Stimulated activated CD8-positive, alpha-beta memory T cell treated with anti-CD3 and anti-CD28 coated beads, Interleukin-12 subunit alpha, Interleukin-12 subunit beta, amount 100 ng/mL, for 24 hours (primary cell): Measurements from ENCODE around the gene VPS35.
A peak's percentile ranks its signal among the peaks of the same experiment; 100 is the strongest.
"Not testable (repeated sequence)": the region's sequence is repeated elsewhere in the genome, so short reads cannot be mapped to it uniquely, and the experiment has no call there.

ENCODE experiments used
- DNase-seq: peaks from one replicate; pipeline ENCODE4 v3.0.0-alpha.2; 2020; ENCODE audit errors: extremely low read depth

The VPS35 gene

DNA sequence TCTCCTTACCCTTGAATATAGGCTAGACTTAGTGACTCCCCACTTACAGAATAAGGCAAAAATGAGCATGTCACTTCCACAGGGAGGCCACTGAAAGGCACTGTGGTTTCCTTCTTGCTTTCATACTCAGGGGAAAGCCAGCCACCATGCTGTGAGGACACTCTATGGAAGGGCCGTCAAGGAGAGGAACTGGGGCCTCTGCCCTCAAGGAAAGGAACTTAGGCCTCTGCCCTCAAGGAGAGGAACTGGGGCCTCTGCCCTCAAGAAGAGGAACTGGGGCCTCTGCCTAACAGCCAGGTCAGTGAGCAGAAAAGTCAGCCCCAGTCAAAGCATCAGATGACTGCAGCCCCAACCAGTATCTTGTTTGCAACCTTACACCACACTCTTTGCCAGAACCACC, 30.1 kb downstream of the VPS35 start:
- DNase-seq = no peak

DNA sequence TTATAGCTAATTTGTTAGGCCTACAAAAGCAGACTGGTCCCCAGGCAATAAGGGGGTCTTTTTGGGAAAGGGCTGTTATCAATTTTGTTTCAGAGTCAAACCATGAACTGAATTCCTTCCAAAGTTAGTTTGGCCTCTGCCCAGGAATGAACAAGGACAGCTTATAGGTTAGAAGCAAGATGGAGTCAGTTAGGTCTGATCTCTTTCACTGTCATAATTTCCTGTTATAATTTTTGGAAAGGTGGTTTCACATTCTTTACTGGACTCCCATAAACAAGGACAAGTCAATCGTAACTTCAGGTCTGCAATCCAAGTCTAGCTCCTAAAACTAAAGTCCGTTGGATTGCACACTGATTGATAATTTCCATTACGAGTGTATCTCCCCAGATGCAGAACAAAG, 37.7 kb downstream of the VPS35 start:
- DNase-seq = no peak

DNA sequence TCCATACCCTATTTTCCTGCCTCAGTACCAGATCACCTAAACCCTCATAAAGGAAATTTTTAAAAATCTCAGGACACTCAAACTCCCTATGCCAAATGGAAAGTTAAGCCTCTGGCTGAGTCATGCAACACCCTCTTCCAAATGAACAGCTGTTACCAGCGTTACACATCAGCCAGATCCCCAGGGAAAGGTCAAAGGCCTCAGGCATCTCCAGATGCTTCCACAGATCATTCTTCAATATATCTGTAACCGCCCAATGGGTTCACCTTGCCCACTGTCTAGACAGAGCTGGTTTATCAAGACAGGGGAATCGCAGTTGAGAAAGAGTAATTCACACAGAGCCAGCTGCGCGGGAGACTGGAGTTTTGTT, 38.7 kb downstream of the VPS35 start:
- DNase-seq = no peak

DNA sequence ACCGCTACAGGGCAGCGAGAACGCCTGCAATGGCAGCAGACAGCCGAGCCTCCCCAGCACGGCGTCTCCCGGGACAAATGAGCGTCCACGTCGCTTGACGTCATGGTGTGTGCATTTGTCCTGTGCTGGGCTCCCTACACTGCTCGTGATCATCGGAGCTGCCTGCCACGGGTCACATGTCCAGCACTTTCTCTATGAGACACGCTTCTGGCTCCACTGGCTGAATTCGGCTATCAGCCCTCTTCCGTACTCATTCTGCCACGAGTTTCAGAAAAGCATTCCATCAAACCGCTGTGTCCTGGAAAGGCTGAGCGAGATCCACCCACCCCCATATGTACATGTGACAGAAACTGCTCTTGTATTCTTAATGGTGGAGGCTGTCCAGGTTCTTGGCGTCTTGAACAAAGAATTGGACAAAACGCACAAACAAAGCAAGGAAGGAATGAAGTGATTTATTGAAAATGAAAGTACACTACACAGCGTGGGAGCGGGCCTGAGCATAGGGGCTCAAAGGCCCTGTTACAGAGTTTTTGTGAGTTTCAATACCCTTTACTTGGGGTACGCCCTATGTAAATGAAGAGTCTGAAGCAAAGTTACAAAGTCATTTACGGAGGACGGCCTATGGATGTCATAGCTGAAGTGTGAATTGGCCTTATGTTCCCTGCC, 39.3 kb downstream of the VPS35 start:
- no peak for DNase-seq

DNA sequence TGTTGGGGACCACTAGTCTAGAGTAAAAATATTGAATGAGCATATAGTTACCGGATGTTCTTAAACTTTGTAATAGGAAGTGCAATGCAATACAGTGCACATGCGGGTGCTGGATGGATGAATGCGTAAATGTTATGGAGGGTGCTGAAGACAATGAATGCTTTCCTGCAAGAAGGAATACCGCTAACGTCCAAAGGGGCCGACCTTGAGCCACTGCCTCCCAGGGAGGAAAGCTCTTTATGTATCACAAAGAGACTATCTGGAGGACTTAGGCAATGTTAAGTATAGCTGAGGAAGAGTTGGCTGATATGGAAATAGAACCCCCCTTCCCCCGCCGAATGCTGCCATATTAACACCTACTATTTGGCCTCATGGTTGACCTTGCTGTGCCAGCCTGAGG, 40.3 kb downstream of the VPS35 start:
- DNase-seq = no peak

DNA sequence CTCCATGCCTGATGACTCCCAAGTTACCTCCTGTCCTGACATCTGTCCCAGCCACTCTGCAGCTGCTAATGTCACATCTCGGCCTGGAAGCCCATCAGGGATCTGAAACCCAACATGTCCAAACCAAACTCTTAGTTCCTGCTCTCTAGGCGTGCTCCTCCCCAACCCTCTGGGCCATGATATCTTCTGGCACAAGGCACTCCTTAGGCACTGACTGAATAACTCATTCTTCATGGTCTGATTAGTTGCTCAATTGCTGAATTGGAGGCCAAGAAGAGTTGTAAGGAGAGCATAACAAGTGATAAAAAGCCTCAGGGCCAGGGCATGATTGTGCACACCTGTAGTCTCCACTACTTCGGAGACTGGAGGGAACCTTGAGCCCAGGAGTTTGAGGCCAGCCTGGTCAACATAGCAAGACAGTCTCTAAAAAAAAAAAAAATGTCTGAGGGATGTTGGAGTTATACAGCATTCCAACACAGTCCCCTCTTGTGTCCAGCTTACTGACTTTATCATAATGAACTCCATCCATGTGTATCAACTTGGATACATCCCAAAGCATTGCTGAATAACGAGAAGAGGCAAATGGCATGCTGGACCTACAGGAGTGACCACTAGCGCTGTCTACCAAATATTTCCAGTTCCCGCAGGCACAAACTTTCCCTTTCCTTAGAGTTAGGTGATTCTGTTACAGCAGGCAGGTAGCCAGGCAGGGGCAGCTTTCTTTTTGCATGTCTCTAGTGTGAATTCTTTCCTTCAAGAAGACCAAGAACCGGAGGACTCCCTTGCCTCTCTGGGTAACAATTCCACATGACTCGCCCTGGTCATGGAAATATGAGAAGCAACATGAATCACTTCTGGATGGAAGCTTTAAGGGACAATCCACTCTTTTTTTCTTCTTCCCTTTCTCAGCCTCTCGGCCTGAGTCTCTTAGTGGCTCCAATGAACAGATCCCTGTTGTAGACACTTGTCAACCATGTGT, 49.7 kb downstream of the VPS35 start:
- DNase-seq = no peak

DNA sequence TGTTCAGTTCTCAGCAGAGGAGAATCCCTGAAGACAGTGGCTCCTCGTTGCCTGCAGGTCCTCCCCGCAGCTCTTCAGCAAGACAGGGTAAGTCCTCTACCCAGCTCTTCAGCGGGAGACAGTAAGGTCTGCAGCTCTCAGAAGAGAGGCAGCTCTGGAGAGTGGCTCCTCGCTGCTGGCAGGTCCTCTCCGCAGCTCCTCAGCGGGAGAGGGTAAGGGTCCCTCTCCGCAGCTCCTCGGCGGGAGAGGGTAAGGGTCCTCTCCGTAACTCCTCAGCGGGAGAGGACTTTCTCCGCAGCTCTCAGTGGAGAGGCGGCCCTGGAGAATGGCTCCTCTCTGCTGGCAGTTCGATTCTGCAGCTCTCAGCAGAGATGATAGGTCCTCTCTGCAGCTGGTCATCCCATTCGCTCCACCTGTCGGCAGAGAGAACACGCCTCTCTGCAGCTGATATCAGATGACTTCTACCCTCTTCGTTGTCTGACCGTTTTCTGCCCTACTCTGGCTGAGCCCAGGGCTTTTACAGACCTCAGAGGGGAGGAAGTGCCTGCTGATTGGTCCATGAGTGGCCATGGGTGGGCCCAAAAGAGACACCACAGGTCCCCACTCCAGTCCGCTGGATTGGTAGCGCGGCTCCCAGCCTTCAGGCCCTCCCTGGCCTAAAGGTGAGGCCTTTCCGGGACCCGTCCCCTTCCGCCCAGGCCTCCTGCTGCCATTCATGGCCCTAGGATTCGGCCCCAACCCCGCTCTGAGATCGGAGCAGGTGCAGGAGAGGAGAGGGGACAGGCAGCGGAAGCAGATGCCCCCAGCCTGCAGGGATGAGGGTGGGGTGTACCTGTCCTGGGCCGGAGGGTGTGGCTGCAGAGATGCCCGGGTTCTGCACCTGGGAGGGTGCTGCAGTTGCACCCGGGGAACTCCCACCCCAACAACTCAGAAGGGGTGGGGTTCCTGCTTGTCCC, 55.9 kb downstream of the VPS35 start:
- DNase-seq = no peak

DNA sequence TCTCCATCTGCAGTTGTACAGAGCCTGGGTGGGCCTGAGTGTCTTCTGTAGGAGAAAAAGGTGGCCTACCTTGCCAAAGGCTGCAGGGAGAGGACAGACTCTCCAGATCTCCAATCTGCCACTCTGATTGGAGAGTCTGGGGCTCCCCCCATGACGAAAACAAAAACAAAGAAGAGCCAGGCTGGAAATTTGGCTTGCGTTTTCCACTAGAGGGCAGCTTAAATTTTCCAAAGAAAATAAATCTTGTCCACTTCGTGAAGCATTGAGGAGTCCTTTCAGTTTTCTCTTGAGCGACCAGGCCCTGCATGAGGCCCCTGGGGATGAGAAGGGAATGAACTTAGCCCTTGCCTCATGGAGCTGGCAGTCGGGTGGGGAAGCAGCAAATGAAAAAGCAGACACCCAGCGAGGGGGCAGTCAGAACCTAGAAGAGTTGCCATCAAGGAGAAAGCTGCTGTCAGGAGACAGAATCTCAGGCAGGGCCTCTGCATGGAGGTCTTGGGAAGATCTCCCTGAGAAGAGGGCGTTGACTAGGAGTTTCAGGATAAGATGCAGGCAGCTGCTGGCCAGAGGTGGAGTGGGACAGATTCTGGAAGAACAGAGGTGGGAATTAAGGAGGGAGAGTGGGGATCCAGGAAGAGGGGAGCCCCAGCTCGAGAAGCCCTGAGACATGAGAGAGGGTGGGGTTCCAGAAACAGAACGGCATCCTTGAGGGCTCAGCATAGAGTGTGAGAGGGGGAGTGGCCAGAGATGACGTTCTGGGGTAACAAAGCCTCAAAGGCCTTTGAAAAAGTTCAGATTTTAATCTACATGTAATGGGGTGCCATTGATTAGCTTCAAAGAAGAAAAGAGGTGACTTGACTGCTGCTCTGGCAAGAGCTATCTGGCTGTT, 59.4 kb downstream of the VPS35 start:
- DNase-seq = no peak

DNA sequence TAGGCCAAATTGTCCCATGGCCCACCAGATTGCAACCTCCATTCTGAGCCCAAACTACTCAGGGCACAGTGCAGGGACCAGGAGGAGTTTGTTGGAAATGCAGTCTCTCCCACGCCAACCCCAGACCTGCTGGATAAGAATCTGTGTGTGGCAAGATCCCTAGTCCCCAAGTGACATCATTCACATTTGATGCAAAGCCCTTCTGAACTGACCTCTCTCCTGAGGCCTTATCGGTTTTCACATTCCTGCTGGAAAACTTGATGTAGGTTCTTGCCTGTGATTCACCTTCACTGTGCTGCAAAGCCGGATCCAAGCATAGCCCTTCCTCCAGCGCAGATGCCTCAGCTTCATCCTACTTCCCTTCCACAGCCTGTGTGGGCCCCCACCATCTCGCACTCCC, 61.2 kb downstream of the VPS35 start:
- no peak for DNase-seq

DNA sequence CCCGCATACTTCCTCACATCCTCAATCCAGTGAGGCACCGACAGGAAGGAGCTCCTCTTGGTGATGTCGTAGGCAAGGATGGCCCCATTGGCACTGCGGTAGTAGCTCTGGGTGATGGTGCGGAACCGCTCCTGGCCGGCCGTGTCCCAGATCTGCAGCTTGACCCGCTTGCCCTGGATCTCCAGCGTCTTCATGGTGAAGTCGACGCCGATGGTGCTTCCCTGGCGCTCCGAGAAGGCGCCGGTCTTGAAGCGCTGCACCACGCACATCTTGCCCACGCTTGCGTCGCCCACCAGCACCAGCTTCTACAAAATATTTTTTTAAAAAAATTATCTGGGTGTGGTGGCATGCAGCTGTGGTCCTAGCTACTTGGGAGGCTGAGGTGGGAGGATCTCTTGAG, 62.3 kb downstream of the VPS35 start:
- not testable (repeated sequence) for DNase-seq

DNA sequence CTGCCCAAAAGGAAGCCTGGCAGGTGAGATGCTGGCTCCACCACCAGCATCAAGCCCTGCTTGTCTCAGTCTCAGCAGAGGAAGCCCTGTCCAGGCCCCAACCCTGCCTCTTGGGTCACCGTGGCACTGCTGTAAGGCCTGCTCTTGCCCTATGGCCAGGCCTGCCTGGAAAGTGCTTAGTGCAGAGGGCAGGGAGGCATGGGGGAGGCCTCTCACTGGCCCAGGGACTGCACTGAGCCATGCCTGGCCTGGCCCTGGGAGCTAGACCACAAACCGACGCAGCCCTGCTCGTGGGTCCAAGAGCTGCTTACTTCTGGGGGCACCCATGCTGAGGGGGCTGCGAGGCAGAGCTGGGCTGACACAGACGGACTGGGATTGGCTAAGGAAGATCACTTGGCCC, 64.1 kb downstream of the VPS35 start:
- not testable (repeated sequence) for DNase-seq

DNA sequence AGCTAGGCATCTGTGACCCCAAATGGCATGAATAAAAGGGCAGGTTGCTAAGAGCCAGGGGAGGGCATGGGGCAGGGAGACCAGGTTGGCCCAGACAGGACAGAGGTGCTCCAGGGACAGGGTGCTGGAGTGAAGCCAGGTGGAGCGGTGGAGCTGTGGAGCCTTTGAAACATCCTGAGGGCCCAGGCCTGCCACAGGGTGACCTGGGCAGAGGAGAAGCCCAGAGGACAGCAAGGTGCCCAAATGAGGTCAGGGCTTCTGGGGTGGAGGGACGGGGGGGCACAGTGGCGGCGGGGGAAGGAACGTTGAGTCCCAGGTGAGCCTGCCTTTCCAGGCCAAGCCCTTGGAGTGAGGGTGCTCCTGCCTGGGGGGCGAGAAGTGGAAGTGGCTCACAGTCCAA, 65.3 kb downstream of the VPS35 start:
- DNase-seq = not testable (repeated sequence)

DNA sequence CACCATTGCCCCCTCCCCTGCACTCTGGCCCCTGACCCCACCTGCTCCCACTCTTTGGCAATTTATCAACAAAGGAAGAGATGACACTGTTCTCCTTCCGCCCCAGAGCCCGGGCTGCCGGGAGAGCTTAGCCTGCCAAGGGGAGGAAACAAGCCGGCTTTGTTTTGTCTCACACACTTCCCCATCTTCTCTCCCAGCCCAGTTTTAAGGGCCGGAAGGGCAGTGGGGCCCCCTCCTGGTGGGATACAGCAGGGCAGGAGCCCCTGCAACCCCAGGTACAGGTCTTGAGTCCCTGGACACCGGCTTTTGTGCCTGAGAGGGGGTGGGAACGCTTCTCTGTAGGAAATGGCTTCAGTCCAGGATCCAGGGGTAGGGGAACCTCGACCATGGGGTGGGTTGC, 65.7 kb downstream of the VPS35 start:
- not testable (repeated sequence) for DNase-seq

DNA sequence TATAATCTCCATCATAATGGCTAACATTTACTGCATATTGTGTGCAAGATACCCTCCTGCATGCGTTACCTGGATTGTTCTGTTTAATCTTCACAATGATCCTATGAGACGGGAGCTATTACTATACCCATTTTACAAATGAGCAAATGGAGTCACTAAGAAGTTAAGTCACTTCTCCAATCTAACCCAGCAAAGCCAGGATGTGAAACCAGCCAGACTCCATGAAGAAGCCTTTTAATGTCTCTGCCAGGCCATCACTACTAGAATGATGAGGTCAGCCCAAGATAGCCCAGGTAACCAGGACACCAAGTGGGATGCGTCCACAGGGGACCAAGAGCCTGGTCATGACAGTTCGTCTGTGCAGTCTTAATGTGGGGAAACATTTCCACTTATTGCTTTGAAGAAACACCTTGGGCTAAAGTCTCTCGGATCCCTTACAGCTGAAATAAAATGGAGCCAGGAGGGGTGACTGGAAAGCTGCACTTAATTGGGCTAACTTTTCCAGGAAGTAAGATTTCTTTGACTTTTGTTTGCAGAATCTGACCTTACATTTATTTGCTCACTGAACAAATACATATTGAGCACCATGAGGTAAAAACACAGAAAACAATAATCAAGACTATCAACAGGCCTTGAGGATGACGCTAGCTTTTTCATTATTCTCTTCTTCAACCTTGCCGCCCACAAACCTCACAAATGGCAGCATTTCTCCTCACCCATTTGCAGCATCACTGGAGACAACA, 66.9 kb downstream of the VPS35 start:
- no peak for DNase-seq

DNA sequence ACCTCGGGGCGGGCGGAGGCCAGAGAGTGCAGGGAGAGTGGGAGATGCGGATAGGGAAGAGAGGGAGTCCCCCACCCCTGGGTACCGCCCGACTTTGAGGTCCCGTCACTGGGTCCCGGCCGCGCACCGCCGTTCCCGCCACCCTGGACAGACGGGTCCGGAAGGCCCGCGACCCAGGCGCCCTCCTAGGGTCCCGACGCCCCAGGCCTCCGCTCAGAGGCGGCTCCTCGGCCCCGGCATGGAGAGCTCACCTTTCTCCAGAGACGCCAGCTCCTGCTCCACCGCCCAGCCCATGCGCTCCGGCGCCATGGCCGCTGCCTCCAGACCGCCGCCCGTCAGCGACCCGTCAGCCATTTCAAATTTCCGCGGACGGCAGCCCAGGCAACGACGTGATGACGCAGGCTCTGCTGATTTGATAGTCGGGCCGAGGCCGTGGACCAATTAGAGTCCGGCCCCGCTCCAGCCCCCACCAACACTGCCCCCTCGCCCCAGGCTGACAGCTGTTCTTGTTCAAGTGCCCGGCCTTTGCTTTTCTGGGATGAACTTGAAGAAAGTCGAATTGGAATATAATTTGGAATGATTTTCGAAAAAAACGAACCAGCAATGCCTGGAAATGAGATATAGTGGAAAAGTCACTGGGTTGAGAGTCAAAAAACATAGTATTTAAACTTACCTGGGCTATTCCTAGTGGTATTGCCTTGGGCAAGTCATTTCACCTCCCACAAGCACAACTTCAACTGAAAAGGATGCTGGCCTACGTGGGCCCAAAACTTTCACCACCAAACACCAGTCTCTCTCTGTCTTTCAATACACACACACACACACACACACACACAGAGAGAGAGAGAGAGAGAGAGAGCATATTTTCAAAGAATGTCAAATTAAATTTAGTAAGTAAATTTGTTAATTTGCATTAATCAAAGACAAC, 67.7 kb downstream of the VPS35 start, which contains the start of gene SHCBP1:
Gene SHCBP1 (minus strand): TSS at position 374 of the 928 bp plus-strand sequence. CDS start 20 bp downstream, at position 354.
- DNase-seq = peak; percentile 28

DNA sequence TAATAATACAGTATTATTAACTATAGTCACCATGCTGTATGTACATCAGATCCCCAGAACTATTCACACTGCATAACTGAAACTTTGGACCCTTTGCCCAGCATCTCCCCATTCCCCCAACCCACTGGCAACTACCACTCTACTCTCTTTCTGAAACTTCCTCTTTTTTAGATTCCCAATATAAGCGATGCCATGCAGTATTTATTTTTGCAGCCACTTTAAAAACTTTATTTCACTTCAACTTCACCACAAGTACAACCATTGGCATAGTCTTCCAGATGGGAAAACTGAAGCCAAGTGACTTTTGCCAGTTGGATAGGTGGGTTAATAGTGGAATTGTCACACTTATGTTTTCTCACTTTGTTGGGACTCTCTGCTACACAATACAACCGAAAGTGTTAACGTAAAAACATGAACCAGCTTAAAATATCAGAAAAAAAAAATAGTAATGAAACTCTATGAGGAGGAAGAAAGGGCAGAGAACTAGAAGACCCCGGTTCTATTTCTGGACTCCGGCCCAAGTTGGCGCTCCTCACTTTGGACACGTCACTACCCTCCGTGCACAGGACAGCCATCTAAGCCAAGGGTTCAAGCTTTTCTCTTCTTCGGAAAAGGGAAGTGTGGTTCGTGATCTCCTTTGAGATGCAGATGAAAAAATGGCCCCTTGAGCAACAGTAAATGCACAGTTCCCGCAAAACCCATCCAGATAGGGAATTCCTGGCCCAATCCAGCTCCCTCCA, 68.5 kb downstream of the VPS35 start:
- no peak for DNase-seq

DNA sequence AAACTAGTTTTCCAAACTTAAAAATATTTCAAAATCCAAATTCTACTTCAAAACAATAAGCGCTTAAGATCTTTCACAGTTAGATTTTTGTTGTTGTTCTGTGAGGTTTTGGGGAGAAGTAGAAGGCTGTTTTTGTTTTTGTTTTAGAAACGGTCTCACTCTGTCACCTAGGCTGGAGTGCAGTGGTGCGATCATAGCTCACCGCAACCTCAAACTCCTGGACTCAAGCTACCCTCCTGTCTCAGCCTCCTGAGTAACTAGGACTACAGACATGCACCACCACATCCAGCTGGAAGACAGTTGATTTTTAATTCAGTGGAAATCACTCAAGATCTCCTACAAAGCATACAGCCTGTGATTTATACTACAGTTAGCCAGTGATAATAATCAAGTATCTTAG, 70.5 kb downstream of the VPS35 start:
- no peak for DNase-seq

DNA sequence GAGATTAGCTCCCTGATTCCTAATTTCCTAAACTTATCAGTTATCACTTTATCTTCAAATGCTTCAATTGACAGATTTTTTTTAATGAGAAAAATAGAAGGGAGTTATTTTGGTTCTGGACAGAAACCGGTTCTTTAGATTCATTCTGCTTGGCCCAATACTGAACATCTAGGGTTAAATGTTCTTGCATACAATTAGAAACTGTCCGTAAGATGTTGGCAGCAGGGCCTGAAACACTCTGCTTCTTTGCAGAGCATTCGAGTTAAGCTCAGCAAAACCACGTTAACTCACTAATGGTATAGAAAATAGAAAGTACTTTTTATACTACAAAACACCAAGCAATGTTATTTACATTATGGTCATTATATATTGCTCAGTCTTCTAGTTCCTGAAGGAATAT, 75.0 kb downstream of the VPS35 start:
- no peak for DNase-seq
